CD14-positive monocyte (primary cell): ENCODE data around the gene PCSK4. TPM values are rescaled to one million over a fixed set of nuclear protein-coding genes. Genes with fewer than 3 reads are reported as not detected.

Experiments used
- DNase-seq, 3 donors: peaks; one replicate each; pipeline ENCODE4 v3.0.0-alpha.2; 2011 to 2022
- H2AFZ ChIP-seq: 2 replicates; pipeline ENCODE4 v1.6.0; 2012; ENCODE audit warnings: mild to moderate bottlenecking, low read depth, low read length, inconsistent platforms; ENCODE audit not compliant: insufficient read depth, poor library complexity, severe bottlenecking
- H3K27ac ChIP-seq, 2 donors: 1 replicate in 1 of 2; 2 replicates in 1 of 2; pipeline ENCODE4 v1.5.1; 2012 to 2013; ENCODE audit warnings: low read length in 2 of 2, control low read depth in 1 of 2, inconsistent platforms in 1 of 2, low read depth in 1 of 2, mild to moderate bottlenecking in 1 of 2
- H3K27me3 ChIP-seq, 2 donors: one replicate each; pipeline versions ENCODE4 v1.6.0 to v1.6.1; 2011 to 2013; ENCODE audit warnings: low read length in 2 of 2; ENCODE audit not compliant: control insufficient read depth in 2 of 2, insufficient read depth in 2 of 2
- H3K36me3 ChIP-seq, 2 donors: replicated peaks in 1 of 2; 1 replicate in 1 of 2; 2 replicates in 1 of 2; pipeline versions ENCODE4 v1.5.1 to v1.6.1; 2012 to 2013; ENCODE audit warnings: low read length in 2 of 2, control low read depth in 1 of 2, inconsistent platforms in 1 of 2, mild to moderate bottlenecking in 1 of 2; ENCODE audit not compliant: insufficient read depth in 2 of 2, control insufficient read depth in 1 of 2
- H3K4me1 ChIP-seq, 2 donors: 1 replicate in 1 of 2; 2 replicates in 1 of 2; pipeline versions ENCODE4 v1.5.1 to v1.6.1; 2012 to 2013; ENCODE audit warnings: low read length in 2 of 2, control low read depth in 1 of 2, inconsistent platforms in 1 of 2, mild to moderate bottlenecking in 1 of 2, moderate library complexity in 1 of 2; ENCODE audit not compliant: insufficient read depth in 2 of 2, control insufficient read depth in 1 of 2
- H3K4me2 ChIP-seq: replicated peaks from 2 replicates; pipeline ENCODE3; 2012; ENCODE audit warnings: low read length, moderate library complexity, mild to moderate bottlenecking; ENCODE audit not compliant: poor library complexity, severe bottlenecking; ENCODE audit errors: extremely low read depth
- H3K4me3 ChIP-seq, 3 experiments: fragments of 200-600 bp in 1 of 3; sonication (generic) in 1 of 3; replicated peaks in 1 of 3; 1 replicate in 2 of 3; 2 replicates in 1 of 3; pipeline ENCODE4 v1.5.1; 2011 to 2013; ENCODE audit warnings: low read length in 3 of 3, mild to moderate bottlenecking in 3 of 3, control low read depth in 2 of 3, low read depth in 2 of 3, inconsistent platforms in 1 of 3, moderate library complexity in 1 of 3
- H3K79me2 ChIP-seq: 2 replicates; pipeline ENCODE4 v1.6.0; 2012; ENCODE audit warnings: mild to moderate bottlenecking, control low read depth, inconsistent platforms, low read length, moderate library complexity; ENCODE audit not compliant: insufficient read depth
- H3K9ac ChIP-seq: 2 replicates; pipeline ENCODE4 v1.6.0; 2017; ENCODE audit warnings: low read length, mild to moderate bottlenecking; ENCODE audit not compliant: insufficient read depth, poor library complexity, severe bottlenecking
- H3K9me3 ChIP-seq, 2 donors: replicated peaks in 1 of 2; 1 replicate in 1 of 2; 2 replicates in 1 of 2; pipeline versions ENCODE4 v1.5.1 to v1.6.1; 2012 to 2013; ENCODE audit warnings: low read length in 2 of 2, control low read depth in 1 of 2; ENCODE audit not compliant: control insufficient read depth in 1 of 2, insufficient read depth in 1 of 2
- H4K20me1 ChIP-seq: 2 replicates; pipeline ENCODE4 v1.6.0; 2012; ENCODE audit warnings: mild to moderate bottlenecking, low read length, control low read depth, moderate library complexity; ENCODE audit not compliant: insufficient read depth
- H3K27ac Mint-ChIP-seq, 7 donors: one replicate each; pipeline ENCODE4 v1.8.0; 2020; ENCODE audit warnings: mild to moderate bottlenecking in 7 of 7, mixed read lengths in 7 of 7, moderate library complexity in 6 of 7, inconsistent platforms in 2 of 7
- H3K27me3 Mint-ChIP-seq, 3 donors: one replicate each; pipeline ENCODE4 v1.8.0; 2021 to 2022; ENCODE audit warnings: low read depth in 3 of 3, mild to moderate bottlenecking in 3 of 3, mixed read lengths in 3 of 3, moderate library complexity in 3 of 3, inconsistent platforms in 1 of 3
- H3K36me3 Mint-ChIP-seq, 2 donors: one replicate each; pipeline ENCODE4 v1.8.0; 2020; ENCODE audit warnings: mixed read lengths in 2 of 2, inconsistent platforms in 1 of 2, mild to moderate bottlenecking in 1 of 2
- H3K4me1 Mint-ChIP-seq: one replicate; pipeline ENCODE4 v1.8.0; 2020; ENCODE audit warnings: mild to moderate bottlenecking, mixed read lengths
- H3K4me3 Mint-ChIP-seq, 2 donors: one replicate each; pipeline ENCODE4 v1.8.0; 2020; ENCODE audit warnings: mild to moderate bottlenecking in 2 of 2, mixed read lengths in 2 of 2, moderate library complexity in 1 of 2
- H3K9me3 Mint-ChIP-seq, 7 donors: one replicate each; pipeline ENCODE4 v1.8.0; 2020 to 2022; ENCODE audit warnings: mixed read lengths in 7 of 7, mild to moderate bottlenecking in 6 of 7, moderate library complexity in 6 of 7, inconsistent platforms in 2 of 7
- WGBS: methylation state at CpG from one replicate; pipeline ENCODE4 v1.1.5; 2013; ENCODE audit warnings: missing lambda C conversion rate; ENCODE audit not compliant: insufficient coverage; 5-methylcytosine and 5-hydroxymethylcytosine counted together
- intact Hi-C, 2 donors: fragments of 100-400 bp; cut with micrococcal nuclease; formaldehyde crosslinking; loops; one replicate each; pipeline versions ENCODE4 v1.15.0 to v1.15.1; 2023
- polyA plus RNA-seq, 3 donors: library from polyadenylated mRNA; depleted of rRNA in 1 of 3; unstranded in 2 of 3; stranded (reverse) in 1 of 3; fragments of 300-500 nt in 2 of 3; fragments of >200 nt in 1 of 3; fragmentation: Illumina TruSeq in 2 of 3; gene quantifications; 1 replicate in 2 of 3; 2 replicates in 1 of 3; pipeline ENCODE4 v1.2.3, GENCODE V29; 2012 to 2021
- TF ChIP-seq, protein P1 (sequence below): fragments of 200-600 bp; IDR thresholded peaks from one replicate; pipeline ENCODE4 v1.8.0; 2022; ENCODE audit warnings: antibody characterized with exemption, mild to moderate bottlenecking

Gene PCSK4
- polyA plus RNA-seq, 3 donors, result 0.34 to 1.0 TPM; not detected in 1

DNA sequence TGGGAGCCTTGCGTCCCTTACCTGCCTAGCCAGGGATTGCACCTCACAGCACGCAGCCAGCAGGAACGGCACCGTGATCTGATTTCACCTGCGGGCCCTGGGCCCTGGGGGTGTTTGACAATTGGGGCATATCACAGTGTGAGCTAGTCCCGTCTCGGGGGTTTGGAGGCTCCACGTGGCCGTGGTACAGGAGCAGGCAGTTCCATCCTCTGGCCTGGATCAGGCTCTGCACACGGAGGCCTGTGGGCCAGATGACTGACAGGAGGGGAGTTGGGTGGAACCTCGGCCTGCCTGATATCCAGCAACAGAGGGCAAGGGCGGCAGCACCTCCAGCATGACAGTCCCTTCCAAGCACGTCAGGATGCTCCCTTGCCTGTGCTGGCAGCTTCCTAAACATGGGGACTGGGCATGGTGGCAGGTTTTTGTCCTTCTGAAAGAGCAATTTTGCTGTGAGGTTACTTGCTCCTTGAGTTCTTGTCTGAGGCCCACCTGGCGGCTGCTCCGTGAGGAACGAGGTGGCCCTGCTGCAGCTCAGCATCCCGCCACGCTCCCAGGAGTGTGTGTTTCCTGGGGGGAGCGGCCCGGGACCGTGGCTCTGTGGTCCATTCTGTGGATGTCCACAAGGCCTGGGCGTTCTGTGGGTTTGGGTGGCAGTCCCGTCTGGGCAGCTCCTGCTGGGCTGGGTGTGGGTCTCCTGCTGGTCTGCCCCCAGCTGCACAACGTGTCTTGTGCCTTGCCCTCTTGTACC lies 58.2 kb downstream of the PCSK4 start:
- no peaks in the 10 kb centered on the region for H3K9me3 ChIP-seq
- intact Hi-C loops, result no loop called here
- no peak overlapping the region for H3K9ac ChIP-seq
- no peaks in the 10 kb centered on the region for H3K27me3 ChIP-seq
- H3K79me2 ChIP-seq, result peaks cover 6% of the 10 kb centered on the region
- H2AFZ ChIP-seq, result no peak overlapping the region
- TF ChIP-seq, protein P1, sequence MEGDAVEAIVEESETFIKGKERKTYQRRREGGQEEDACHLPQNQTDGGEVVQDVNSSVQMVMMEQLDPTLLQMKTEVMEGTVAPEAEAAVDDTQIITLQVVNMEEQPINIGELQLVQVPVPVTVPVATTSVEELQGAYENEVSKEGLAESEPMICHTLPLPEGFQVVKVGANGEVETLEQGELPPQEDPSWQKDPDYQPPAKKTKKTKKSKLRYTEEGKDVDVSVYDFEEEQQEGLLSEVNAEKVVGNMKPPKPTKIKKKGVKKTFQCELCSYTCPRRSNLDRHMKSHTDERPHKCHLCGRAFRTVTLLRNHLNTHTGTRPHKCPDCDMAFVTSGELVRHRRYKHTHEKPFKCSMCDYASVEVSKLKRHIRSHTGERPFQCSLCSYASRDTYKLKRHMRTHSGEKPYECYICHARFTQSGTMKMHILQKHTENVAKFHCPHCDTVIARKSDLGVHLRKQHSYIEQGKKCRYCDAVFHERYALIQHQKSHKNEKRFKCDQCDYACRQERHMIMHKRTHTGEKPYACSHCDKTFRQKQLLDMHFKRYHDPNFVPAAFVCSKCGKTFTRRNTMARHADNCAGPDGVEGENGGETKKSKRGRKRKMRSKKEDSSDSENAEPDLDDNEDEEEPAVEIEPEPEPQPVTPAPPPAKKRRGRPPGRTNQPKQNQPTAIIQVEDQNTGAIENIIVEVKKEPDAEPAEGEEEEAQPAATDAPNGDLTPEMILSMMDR, result no peak
- H4K20me1 ChIP-seq, result peaks cover 74% of the 10 kb centered on the region
- no peak overlapping the region for H3K4me3 ChIP-seq
- no peak for DNase-seq
- no peak overlapping the region for H3K4me2 ChIP-seq
- H3K27me3 Mint-ChIP-seq, result peaks cover 0 to 4% (median 0%) of the 10 kb centered on the region in 3 donors
- no peaks in the 10 kb centered on the region for H3K9me3 Mint-ChIP-seq
- H3K36me3 Mint-ChIP-seq, result peaks cover 34 to 69% of the 10 kb centered on the region in 2 donors
- 94% methylated on average over 24 of the region's 24 CpGs for WGBS
- H3K27ac ChIP-seq, result no peak overlapping the region
- H3K4me1 ChIP-seq, result no peaks in the 10 kb centered on the region
- peaks cover 64 to 83% of the 10 kb centered on the region in 2 donors for H3K36me3 ChIP-seq
- H3K4me3 Mint-ChIP-seq, result no peak overlapping the region
- H3K4me1 Mint-ChIP-seq, result peaks cover 6% of the 10 kb centered on the region
- no peak overlapping the region for H3K27ac Mint-ChIP-seq

Other genes with a start within 250 kb of the PCSK4 start
- gene ATP5F1D, start 248.6 kb downstream of the PCSK4 start, polyA plus RNA-seq, result 100 to 1,000 TPM; 122 to 160 (median 143) TPM
- gene MIDN, start 241.8 kb downstream of the PCSK4 start, polyA plus RNA-seq, result 100 to 1,000 TPM in 1 of 3 donors, 10 to 100 TPM in 1, 1 to 10 TPM in 1; 5.6 to 301 (median 11.0) TPM
- gene CIRBP, start 221.0 kb downstream of the PCSK4 start, polyA plus RNA-seq, result 100 to 1,000 TPM in 1 of 3 donors, 10 to 100 TPM in 2; 39.6 to 600 (median 51.1) TPM
- gene FAM174C, start 214.8 kb downstream of the PCSK4 start, polyA plus RNA-seq, result 10 to 100 TPM; 32.8 to 56.2 (median 40.0) TPM
- not detected for gene EFNA2, start 204.5 kb downstream of the PCSK4 start, polyA plus RNA-seq
- gene NDUFS7, start 106.4 kb downstream of the PCSK4 start, polyA plus RNA-seq, result 100 to 1,000 TPM; 119 to 232 (median 211) TPM
- gene GAMT, start 88.8 kb downstream of the PCSK4 start, polyA plus RNA-seq, result 1 to 10 TPM in 1 of 3 donors, under 1 TPM in 2; 0.95 to 1.3 (median 0.96) TPM
- gene DAZAP1, start 82.8 kb downstream of the PCSK4 start, polyA plus RNA-seq, result 10 to 100 TPM in 1 of 3 donors, 1 to 10 TPM in 2; 3.3 to 57.1 (median 4.2) TPM
- gene RPS15, start 52.0 kb downstream of the PCSK4 start, polyA plus RNA-seq, result 1,000 to 10,000 TPM; 1,318 to 3,451 (median 1,526) TPM
- under 1 TPM in 1 of 3 donors, not detected in 2; 0.04 TPM for gene APC2, start 40.2 kb downstream of the PCSK4 start, polyA plus RNA-seq
- gene C19orf25, start 11.1 kb downstream of the PCSK4 start, polyA plus RNA-seq, result 10 to 100 TPM; 18.2 to 20.9 (median 19.9) TPM
- 1 to 10 TPM in 1 of 3 donors, under 1 TPM in 2; 0.51 to 1.8 (median 0.81) TPM for gene REEP6, start 831 bp upstream of the PCSK4 start, polyA plus RNA-seq
- under 1 TPM in 1 of 3 donors, not detected in 2; 0.09 TPM for gene ADAMTSL5, start 22.7 kb upstream of the PCSK4 start, polyA plus RNA-seq
- not detected for gene PLK5, start 33.7 kb upstream of the PCSK4 start, polyA plus RNA-seq
- gene MEX3D, start 78.0 kb upstream of the PCSK4 start, polyA plus RNA-seq, result 1 to 10 TPM in 1 of 3 donors, under 1 TPM in 2; 0.08 to 1.0 (median 0.10) TPM
- gene MBD3, start 102.5 kb upstream of the PCSK4 start, polyA plus RNA-seq, result 10 to 100 TPM in 1 of 3 donors, 1 to 10 TPM in 2; 2.6 to 35.3 (median 4.9) TPM
- gene UQCR11, start 115.1 kb upstream of the PCSK4 start, polyA plus RNA-seq, result 100 to 1,000 TPM in 2 of 3 donors, 10 to 100 TPM in 1; 55.6 to 731 (median 659) TPM
- 10 to 100 TPM in 1 of 3 donors, 1 to 10 TPM in 2; 2.4 to 36.2 (median 3.3) TPM for gene TCF3, start 162.3 kb upstream of the PCSK4 start, polyA plus RNA-seq